H9 (cell line): ENCODE measurements around the gene CREB5. TPM values are rescaled to one million over a fixed set of nuclear protein-coding genes. Genes with fewer than 3 reads are reported as not detected.

Source experiments
- DNase-seq: peaks from one replicate; pipeline ENCODE4 v3.0.0-alpha.2; 2017
- H2AFZ ChIP-seq: one replicate; pipeline ENCODE4 v1.6.1; 2013; ENCODE audit warnings: mild to moderate bottlenecking, low read length, control low read depth, moderate library complexity
- H2AK5ac ChIP-seq: 2 replicates; pipeline ENCODE4 v1.6.1; 2013; ENCODE audit warnings: low read length, control low read depth, mixed read lengths; ENCODE audit not compliant: insufficient read length
- H2BK120ac ChIP-seq: one replicate; pipeline ENCODE4 v1.6.1; 2013; ENCODE audit warnings: low read depth, mild to moderate bottlenecking, low read length, control low read depth, inconsistent platforms; ENCODE audit not compliant: poor library complexity, severe bottlenecking
- H2BK12ac ChIP-seq: 2 replicates; pipeline ENCODE4 v1.6.1; 2013; ENCODE audit warnings: low read length, control low read depth, mixed read lengths, low read depth; ENCODE audit not compliant: insufficient read length
- H2BK15ac ChIP-seq: 2 replicates; pipeline ENCODE4 v1.6.1; 2013; ENCODE audit warnings: low read depth, low read length, control low read depth
- H2BK20ac ChIP-seq: one replicate; pipeline ENCODE4 v1.6.1; 2013; ENCODE audit warnings: low read depth, mild to moderate bottlenecking, low read length, control low read depth, inconsistent platforms; ENCODE audit not compliant: poor library complexity, severe bottlenecking
- H2BK5ac ChIP-seq: 2 replicates; pipeline ENCODE4 v1.6.1; 2013; ENCODE audit warnings: low read length, control low read depth, mixed read lengths; ENCODE audit not compliant: insufficient read length
- H3K14ac ChIP-seq: 2 replicates; pipeline ENCODE4 v1.6.1; 2013; ENCODE audit warnings: low read length, control low read depth; ENCODE audit not compliant: insufficient read depth
- H3K18ac ChIP-seq: 2 replicates; pipeline ENCODE4 v1.6.1; 2013; ENCODE audit warnings: low read depth, mild to moderate bottlenecking, mixed read lengths, low read length, control low read depth; ENCODE audit not compliant: insufficient read length
- H3K23ac ChIP-seq: 2 replicates; pipeline ENCODE4 v1.6.1; 2013; ENCODE audit warnings: low read length, control low read depth, mixed read lengths, low read depth; ENCODE audit not compliant: insufficient read length
- H3K23me2 ChIP-seq: 2 replicates; pipeline ENCODE4 v1.6.1; 2013; ENCODE audit warnings: low read depth, mild to moderate bottlenecking, mixed read lengths, low read length, control low read depth; ENCODE audit not compliant: insufficient read length, poor library complexity, severe bottlenecking
- H3K27ac ChIP-seq: 2 replicates; pipeline ENCODE4 v1.5.1; 2013; ENCODE audit warnings: low read length, control low read depth, mixed read lengths, low read depth; ENCODE audit not compliant: insufficient read length
- H3K27me3 ChIP-seq: 2 replicates; pipeline ENCODE4 v1.6.1; 2013; ENCODE audit warnings: low read length, control low read depth, inconsistent platforms; ENCODE audit not compliant: insufficient read depth
- H3K4ac ChIP-seq: 2 replicates; pipeline ENCODE4 v1.6.1; 2013; ENCODE audit warnings: low read depth, mild to moderate bottlenecking, control low read depth, inconsistent platforms, low read length, moderate library complexity
- H3K4me1 ChIP-seq: 2 replicates; pipeline ENCODE4 v1.6.1; 2013; ENCODE audit warnings: low read length, control low read depth, inconsistent platforms; ENCODE audit not compliant: insufficient read depth
- H3K4me2 ChIP-seq: 2 replicates; pipeline ENCODE4 v1.6.1; 2013; ENCODE audit warnings: low read length, control low read depth, mixed read lengths; ENCODE audit not compliant: insufficient read length, insufficient read depth
- H3K56ac ChIP-seq: 2 replicates; pipeline ENCODE4 v1.6.1; 2013; ENCODE audit warnings: low read depth, mild to moderate bottlenecking, mixed read lengths, low read length, control low read depth; ENCODE audit not compliant: insufficient read length
- H3K79me1 ChIP-seq: 2 replicates; pipeline ENCODE4 v1.6.1; 2013; ENCODE audit warnings: low read depth, mild to moderate bottlenecking, moderate library complexity, low read length, control low read depth, inconsistent platforms; ENCODE audit not compliant: insufficient read depth, poor library complexity, severe bottlenecking
- H3K79me2 ChIP-seq: 2 replicates; pipeline ENCODE4 v1.6.1; 2013; ENCODE audit warnings: low read length, control low read depth, inconsistent platforms; ENCODE audit not compliant: insufficient read depth
- H3K9ac ChIP-seq: 2 replicates; pipeline ENCODE4 v1.6.1; 2013; ENCODE audit warnings: low read length, control low read depth, mixed read lengths; ENCODE audit not compliant: insufficient read length; ENCODE audit errors: extremely low read depth
- H3K9me3 ChIP-seq: one replicate; pipeline ENCODE4 v1.6.1; 2013; ENCODE audit warnings: low read depth, low read length, inconsistent platforms; ENCODE audit not compliant: control insufficient read depth
- H3T11ph ChIP-seq: one replicate; pipeline ENCODE4 v1.6.1; 2013; ENCODE audit warnings: mild to moderate bottlenecking, low read length, control low read depth, inconsistent platforms
- H4K20me1 ChIP-seq: one replicate; pipeline ENCODE4 v1.6.1; 2013; ENCODE audit not compliant: control insufficient read depth, insufficient read length, insufficient read depth
- H4K5ac ChIP-seq: 2 replicates; pipeline ENCODE4 v1.6.1; 2013; ENCODE audit warnings: low read depth, mild to moderate bottlenecking, mixed read lengths, low read length, control low read depth; ENCODE audit not compliant: insufficient read length
- H4K8ac ChIP-seq: replicated peaks from 2 replicates; pipeline ENCODE4 v1.6.1; 2013; ENCODE audit warnings: low read length, control low read depth, mixed read lengths, low read depth; ENCODE audit not compliant: insufficient read length
- H4K91ac ChIP-seq: 2 replicates; pipeline ENCODE4 v1.6.1; 2013; ENCODE audit warnings: low read depth, mild to moderate bottlenecking, moderate library complexity, mixed read lengths, low read length, control low read depth; ENCODE audit not compliant: insufficient read length
- H3K27ac Mint-ChIP-seq, 3 experiments: 2 replicates in 2 of 3; 3 replicates in 1 of 3; pipeline ENCODE4 v1.8.0; 2020 to 2021; ENCODE audit warnings: mixed read lengths in 3 of 3, mild to moderate bottlenecking in 1 of 3, moderate library complexity in 1 of 3
- H3K27me3 Mint-ChIP-seq: 2 replicates; pipeline ENCODE4 v1.8.0; 2021; ENCODE audit warnings: low read depth, mild to moderate bottlenecking, moderate library complexity, mixed read lengths
- H3K36me3 Mint-ChIP-seq, 3 experiments: 2 replicates in 2 of 3; 3 replicates in 1 of 3; pipeline ENCODE4 v1.8.0; 2020 to 2021; ENCODE audit warnings: low read depth in 3 of 3, mixed read lengths in 3 of 3; ENCODE audit not compliant: insufficient read depth in 1 of 3
- H3K4me1 Mint-ChIP-seq, 2 experiments: 2 replicates each; pipeline ENCODE4 v1.8.0; 2020; ENCODE audit warnings: mixed read lengths in 2 of 2
- H3K4me3 Mint-ChIP-seq, 2 experiments: 2 replicates in 1 of 2; 3 replicates in 1 of 2; pipeline ENCODE4 v1.8.0; 2020 to 2021; ENCODE audit warnings: mild to moderate bottlenecking in 2 of 2, mixed read lengths in 2 of 2, moderate library complexity in 1 of 2
- H3K9me3 Mint-ChIP-seq, 2 experiments: 2 replicates in 1 of 2; 3 replicates in 1 of 2; pipeline ENCODE4 v1.8.0; 2020; ENCODE audit warnings: mild to moderate bottlenecking in 2 of 2, mixed read lengths in 2 of 2, moderate library complexity in 1 of 2
- CTCF ChIP-seq: fragments of 200-600 bp; sonication (generic); conservative IDR thresholded peaks from 3 replicates; pipeline ENCODE4 v1.8.0; 2021; ENCODE audit warnings: antibody characterized with exemption, mild to moderate bottlenecking
- WGBS: extraction: QIAGEN DNeasy Blood & Tissue Kit; methylation state at CpG from one replicate; pipeline ENCODE4 v1.1.7; 2013; ENCODE audit warnings: missing lambda C conversion rate, low lambda C conversion rate, mixed read lengths; ENCODE audit not compliant: insufficient read length; ENCODE audit errors: extremely low coverage; 5-methylcytosine and 5-hydroxymethylcytosine counted together
- total RNA-seq: library from RNA; stranded (reverse); gene quantifications from 2 replicates; pipeline ENCODE4 v1.2.1, GENCODE V29; 2021

CREB5 gene
- total RNA-seq, 1 experiment from 2014 or later = 4.0 TPM

- no peaks in the 10 kb centered on the region for H3K9me3 Mint-ChIP-seq
- no peak overlapping the region for H3K9ac ChIP-seq
- no peak overlapping the region for H4K5ac ChIP-seq
- no peak overlapping the region for H3K23ac ChIP-seq
- H2AK5ac ChIP-seq = no peak overlapping the region
- no peak overlapping the region for H2BK20ac ChIP-seq
- H2BK120ac ChIP-seq = no peak overlapping the region
- no peaks in the 10 kb centered on the region for H3K27me3 ChIP-seq
- H3K4me2 ChIP-seq = no peak overlapping the region
- no CpG with 5 or more reads among the region's 3 CpGs for WGBS
- no peak for TF ChIP-seq CTCF
- no peak for DNase-seq
- H4K91ac ChIP-seq = no peak overlapping the region
- no peak overlapping the region for H3K4me3 Mint-ChIP-seq
- no peaks in the 10 kb centered on the region for H4K20me1 ChIP-seq
- H2BK12ac ChIP-seq = no peak overlapping the region
- H2BK15ac ChIP-seq = no peak overlapping the region
- no peaks in the 10 kb centered on the region for H3K79me2 ChIP-seq
- no peak overlapping the region for H3K27ac Mint-ChIP-seq
- no peak overlapping the region for H3K4ac ChIP-seq
- no peaks in the 10 kb centered on the region for H3K27me3 Mint-ChIP-seq
- no peak overlapping the region for H3K56ac ChIP-seq
- H3K18ac ChIP-seq = no peak overlapping the region
- no peak overlapping the region for H3K14ac ChIP-seq
- H2AFZ ChIP-seq = no peak overlapping the region
- H3K23me2 ChIP-seq = no peaks in the 10 kb centered on the region
- no peaks in the 10 kb centered on the region for H3K4me1 ChIP-seq
- H4K8ac ChIP-seq = no peak overlapping the region
- H3K79me1 ChIP-seq = no peaks in the 10 kb centered on the region
- H3K36me3 Mint-ChIP-seq = no peaks in the 10 kb centered on the region
- no peak overlapping the region for H3T11ph ChIP-seq
- peaks cover 3% of the 10 kb centered on the region in 2 experiments; a peak in 1 of 4 replicates for H3K4me1 Mint-ChIP-seq
- H3K9me3 ChIP-seq = no peaks in the 10 kb centered on the region
- H3K27ac ChIP-seq = no peak overlapping the region
- no peak overlapping the region for H2BK5ac ChIP-seq
Observed at GRCh38 chr7:28395404-28395803, 16.9 kb upstream of the CREB5 start.
